ENCODE results near the gene PRR22.

Gene PRR22

GRCh38 chr19:5821521-5822180 lies 37.1 kb upstream of the PRR22 start:
- TF ChIP-seq CEBPB (IDR thresholded peaks at IDR 0.05) (no peak), EP300 (IDR thresholded peaks at IDR 0.05; ENCODE audit: borderline replicate concordance) (no peak), USF1 (IDR thresholded peaks at IDR 0.05) (no peak), MAX (IDR thresholded peaks at IDR 0.05) (no peak), REST (IDR thresholded peaks at IDR 0.05; ENCODE audit: low read depth) (no peak), TCF12 (IDR thresholded peaks at IDR 0.05; ENCODE audit: low read depth) (no peak), ZBTB7A (IDR thresholded peaks at IDR 0.05; ENCODE audit: low read depth) (no peak), FOXM1 (IDR thresholded peaks at IDR 0.05; ENCODE audit: borderline replicate concordance, low read depth) (no peak), TEAD4 (IDR thresholded peaks at IDR 0.05) (no peak), CREB1 (IDR thresholded peaks at IDR 0.05; ENCODE audit: low read depth) (no peak), TAF1 (IDR thresholded peaks at IDR 0.05; ENCODE audit: low read depth) (no peak), NFIC (IDR thresholded peaks at IDR 0.05) (no peak), YY1 (IDR thresholded peaks at IDR 0.05; ENCODE audit: low read depth) (no peak), EGR1 (IDR thresholded peaks at IDR 0.05) (no peak), RAD21 (IDR thresholded peaks at IDR 0.05; ENCODE audit: low read depth) (no peak)

GRCh38 chr19:5820785-5821184 lies 36.2 kb upstream of the PRR22 start:
- no peak for TF ChIP-seq MAX (IDR thresholded peaks at IDR 0.05)
- TF ChIP-seq EGR1 (IDR thresholded peaks at IDR 0.05) = no peak
- no peak for TF ChIP-seq CEBPB (IDR thresholded peaks at IDR 0.05)
- no peak for TF ChIP-seq TAF1 (IDR thresholded peaks at IDR 0.05; ENCODE audit: low read depth)

- TF ChIP-seq EP300 (IDR thresholded peaks at IDR 0.05; ENCODE audit: borderline replicate concordance) (no peak), MAX (IDR thresholded peaks at IDR 0.05) (no peak), RAD21 (IDR thresholded peaks at IDR 0.05; ENCODE audit: low read depth) (no peak), USF1 (IDR thresholded peaks at IDR 0.05) (no peak), YY1 (IDR thresholded peaks at IDR 0.05; ENCODE audit: low read depth) (no peak), REST (IDR thresholded peaks at IDR 0.05; ENCODE audit: low read depth) (no peak), FOXM1 (IDR thresholded peaks at IDR 0.05; ENCODE audit: borderline replicate concordance, low read depth) (no peak), EGR1 (IDR thresholded peaks at IDR 0.05) (no peak), TEAD4 (IDR thresholded peaks at IDR 0.05) (no peak), TAF1 (IDR thresholded peaks at IDR 0.05; ENCODE audit: low read depth) (no peak), NFIC (IDR thresholded peaks at IDR 0.05) (no peak), CEBPB (IDR thresholded peaks at IDR 0.05) (no peak)
These were observed 34.0 kb upstream of the PRR22 start for GRCh38 chr19:5818594-5818993.

- TF ChIP-seq CEBPB (IDR thresholded peaks at IDR 0.05) (no peak), TCF12 (IDR thresholded peaks at IDR 0.05; ENCODE audit: low read depth) (no peak), USF1 (IDR thresholded peaks at IDR 0.05) (no peak), MAX (IDR thresholded peaks at IDR 0.05) (no peak)
These were observed 32.7 kb upstream of the PRR22 start for GRCh38 chr19:5817218-5817617.

- TF ChIP-seq EGR1 (IDR thresholded peaks at IDR 0.05) (no peak), CEBPB (IDR thresholded peaks at IDR 0.05) (no peak), CREB1 (IDR thresholded peaks at IDR 0.05; ENCODE audit: low read depth) (no peak), USF1 (IDR thresholded peaks at IDR 0.05) (no peak), ZBTB7A (IDR thresholded peaks at IDR 0.05; ENCODE audit: low read depth) (no peak), YY1 (IDR thresholded peaks at IDR 0.05; ENCODE audit: low read depth) (no peak), NFIC (IDR thresholded peaks at IDR 0.05) (no peak), FOXM1 (IDR thresholded peaks at IDR 0.05; ENCODE audit: borderline replicate concordance, low read depth) (no peak), MAX (IDR thresholded peaks at IDR 0.05) (no peak), RAD21 (IDR thresholded peaks at IDR 0.05; ENCODE audit: low read depth) (no peak), EP300 (IDR thresholded peaks at IDR 0.05; ENCODE audit: borderline replicate concordance) (no peak), REST (IDR thresholded peaks at IDR 0.05; ENCODE audit: low read depth) (no peak), TCF12 (IDR thresholded peaks at IDR 0.05; ENCODE audit: low read depth) (no peak), TAF1 (IDR thresholded peaks at IDR 0.05; ENCODE audit: low read depth) (no peak), TEAD4 (IDR thresholded peaks at IDR 0.05) (no peak)
These were observed 30.3 kb upstream of the PRR22 start for GRCh38 chr19:5814852-5815246.

Measured in Ishikawa (cell line).